Lower leg skin (tissue), 4 donors: ENCODE results near the gene AGO3. TPM values are rescaled to one million over a fixed set of nuclear protein-coding genes. Genes with fewer than 3 reads are reported as not detected.

ENCODE experiments used
- DNase-seq, 2 donors: peaks; one replicate each; pipeline ENCODE4 v3.0.0-alpha.2; 2019; ENCODE audit warnings: low spot score in 2 of 2
- H3K4me3 ChIP-seq: fragments of 200-600 bp; sonication (generic); 2 replicates; pipeline ENCODE4 v1.5.1; 2017; ENCODE audit warnings: mild to moderate bottlenecking, low read depth; ENCODE audit not compliant: poor library complexity, severe bottlenecking
- POLR2A ChIP-seq, 2 donors: fragments of 450-650 bp; IDR thresholded peaks; one replicate each; pipeline ENCODE4 v1.6.1; 2016 to 2017; ENCODE audit warnings: antibody characterized with exemption in 2 of 2, mild to moderate bottlenecking in 1 of 2, moderate library complexity in 1 of 2
- WGBS, 2 donors: methylation state at CpG; one replicate each; pipeline ENCODE4 v1.1.5; 2018; 5-methylcytosine and 5-hydroxymethylcytosine counted together
- intact Hi-C: fragments of 100-400 bp; cut with DNase I; formaldehyde crosslinking; loops from one replicate; pipeline ENCODE4 v1.15.0; 2023; ENCODE audit warnings: low total_unique reads
- total RNA-seq, 4 donors: library from RNA; depleted of rRNA; stranded (reverse); fragments of >200 nt; gene quantifications; one replicate each; pipeline ENCODE4 v1.1.0, GENCODE V29; 2016
- TF ChIP-seq, protein P1 (sequence below), 3 donors: fragments of 450-650 bp; IDR thresholded peaks; one replicate each; pipeline ENCODE4 v1.5.1; 2016; ENCODE audit warnings: antibody characterized with exemption in 3 of 3, mild to moderate bottlenecking in 3 of 3, moderate library complexity in 2 of 3

The AGO3 gene
- total RNA-seq, 4 donors from 2014 or later = 11.5 to 25.8 (median 20.9) TPM

DNA sequence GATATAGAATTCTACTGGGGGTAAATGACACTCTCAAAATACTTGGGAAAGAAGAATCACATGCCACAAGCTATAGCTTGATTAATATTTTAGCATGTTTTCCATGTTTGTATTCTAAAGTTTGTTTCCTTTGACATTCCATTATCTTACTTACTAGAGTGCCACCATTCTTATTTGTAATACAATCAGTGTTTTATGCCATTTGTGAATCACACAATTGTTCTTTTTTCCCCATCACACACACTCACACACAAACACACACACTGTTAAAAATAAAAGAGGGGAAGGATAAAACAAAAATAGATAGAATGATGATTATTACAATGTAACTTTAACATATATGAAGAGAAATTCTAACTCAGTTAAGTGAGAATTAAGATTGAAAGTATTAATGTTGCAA, 137.0 kb downstream of the AGO3 start:
- no peak overlapping the region for H3K4me3 ChIP-seq
- intact Hi-C loops = no loop called here
- DNase-seq = no peak
- TF ChIP-seq, protein P1, sequence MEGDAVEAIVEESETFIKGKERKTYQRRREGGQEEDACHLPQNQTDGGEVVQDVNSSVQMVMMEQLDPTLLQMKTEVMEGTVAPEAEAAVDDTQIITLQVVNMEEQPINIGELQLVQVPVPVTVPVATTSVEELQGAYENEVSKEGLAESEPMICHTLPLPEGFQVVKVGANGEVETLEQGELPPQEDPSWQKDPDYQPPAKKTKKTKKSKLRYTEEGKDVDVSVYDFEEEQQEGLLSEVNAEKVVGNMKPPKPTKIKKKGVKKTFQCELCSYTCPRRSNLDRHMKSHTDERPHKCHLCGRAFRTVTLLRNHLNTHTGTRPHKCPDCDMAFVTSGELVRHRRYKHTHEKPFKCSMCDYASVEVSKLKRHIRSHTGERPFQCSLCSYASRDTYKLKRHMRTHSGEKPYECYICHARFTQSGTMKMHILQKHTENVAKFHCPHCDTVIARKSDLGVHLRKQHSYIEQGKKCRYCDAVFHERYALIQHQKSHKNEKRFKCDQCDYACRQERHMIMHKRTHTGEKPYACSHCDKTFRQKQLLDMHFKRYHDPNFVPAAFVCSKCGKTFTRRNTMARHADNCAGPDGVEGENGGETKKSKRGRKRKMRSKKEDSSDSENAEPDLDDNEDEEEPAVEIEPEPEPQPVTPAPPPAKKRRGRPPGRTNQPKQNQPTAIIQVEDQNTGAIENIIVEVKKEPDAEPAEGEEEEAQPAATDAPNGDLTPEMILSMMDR (IDR thresholded peaks at IDR 0.05) = no peak
- no peak for TF ChIP-seq POLR2A (IDR thresholded peaks at IDR 0.05)

DNA sequence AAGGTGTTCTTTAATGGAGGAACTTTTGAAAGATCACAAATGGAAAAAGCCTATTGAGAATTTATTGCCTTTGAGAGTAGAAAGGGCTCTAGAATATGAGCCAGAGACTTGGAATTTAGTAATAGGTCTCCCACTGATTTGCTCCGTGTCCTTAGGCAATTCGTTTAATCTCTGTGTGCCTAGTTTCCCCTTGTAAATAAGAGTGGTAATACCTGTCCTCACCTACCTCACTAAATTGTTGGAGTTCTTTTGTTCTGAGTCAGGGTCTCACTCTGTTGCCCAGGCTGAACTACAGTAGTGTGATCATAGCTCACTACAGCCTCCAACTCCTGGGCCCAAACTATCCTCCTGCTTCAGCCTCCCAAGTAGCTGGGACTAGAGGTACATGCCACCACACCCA, 138.0 kb downstream of the AGO3 start:
- H3K4me3 ChIP-seq = no peak overlapping the region
- TF ChIP-seq, protein P1 (IDR thresholded peaks at IDR 0.05) = no peak
- TF ChIP-seq POLR2A (IDR thresholded peaks at IDR 0.05) = no peak
- DNase-seq = no peak
- intact Hi-C loops = no loop called here
- WGBS, 2 donors = 78 to 89% methylated on average over 2 of the region's 2 CpGs

DNA sequence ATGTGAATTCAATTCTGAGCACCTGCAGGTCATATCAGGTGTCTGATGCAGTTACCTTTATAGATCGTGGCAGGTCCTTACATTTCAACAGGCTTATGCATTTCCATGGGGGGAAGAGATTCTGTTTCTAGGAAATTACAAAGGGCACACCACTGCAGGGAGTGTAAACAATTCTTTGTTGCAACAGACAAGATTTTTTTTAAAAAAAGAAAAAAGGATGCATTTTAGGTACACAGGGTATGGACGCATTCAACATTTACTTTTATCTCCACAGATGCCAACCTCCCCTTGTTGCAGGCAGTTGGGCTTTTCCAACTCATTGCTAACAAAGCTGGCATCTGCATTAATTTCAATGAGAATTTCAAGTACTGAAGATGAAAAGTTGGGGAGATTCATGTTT, 139.4 kb downstream of the AGO3 start:
- WGBS, 2 donors = 73 to 76% methylated on average over 2 of the region's 2 CpGs
- TF ChIP-seq POLR2A (IDR thresholded peaks at IDR 0.05) = no peak
- TF ChIP-seq, protein P1 (IDR thresholded peaks at IDR 0.05) = no peak
- intact Hi-C loops = no loop called here
- no peak overlapping the region for H3K4me3 ChIP-seq
- no peak for DNase-seq

DNA sequence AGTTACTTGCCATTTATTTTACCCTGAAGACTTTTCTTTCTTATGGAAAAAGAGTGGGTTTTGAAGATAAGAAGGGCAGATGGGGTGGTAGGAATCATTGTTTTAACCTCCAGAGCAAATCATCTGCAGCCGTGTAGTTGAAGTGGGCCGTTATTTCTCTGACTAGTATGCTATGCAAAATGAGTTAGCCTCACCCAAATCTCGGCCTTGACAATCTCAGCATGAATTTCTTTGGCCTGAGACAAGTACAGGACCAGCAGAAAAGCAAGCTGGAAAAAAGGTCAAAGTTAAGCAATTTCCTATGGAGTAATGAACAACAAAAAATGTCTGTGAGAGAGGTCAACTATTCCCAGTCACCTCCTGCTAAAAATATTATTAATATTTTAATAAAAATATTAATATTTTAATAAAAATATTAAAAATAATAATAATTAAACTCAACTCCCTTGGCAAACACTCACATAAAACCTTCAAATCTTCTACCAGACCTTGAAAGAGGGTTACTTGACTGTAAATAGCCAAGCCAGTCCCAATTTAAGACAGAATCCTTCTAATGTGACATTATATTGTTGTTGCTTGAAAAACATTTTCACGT, 146.2 kb downstream of the AGO3 start:
- intact Hi-C loops = no loop called here
- WGBS, 2 donors = 59 to 63% methylated on average over 4 of the region's 4 CpGs
- no peak for DNase-seq
- H3K4me3 ChIP-seq = no peak overlapping the region
- TF ChIP-seq POLR2A (IDR thresholded peaks at IDR 0.05) = no peak
- TF ChIP-seq, protein P1 (IDR thresholded peaks at IDR 0.05) = no peak

DNA sequence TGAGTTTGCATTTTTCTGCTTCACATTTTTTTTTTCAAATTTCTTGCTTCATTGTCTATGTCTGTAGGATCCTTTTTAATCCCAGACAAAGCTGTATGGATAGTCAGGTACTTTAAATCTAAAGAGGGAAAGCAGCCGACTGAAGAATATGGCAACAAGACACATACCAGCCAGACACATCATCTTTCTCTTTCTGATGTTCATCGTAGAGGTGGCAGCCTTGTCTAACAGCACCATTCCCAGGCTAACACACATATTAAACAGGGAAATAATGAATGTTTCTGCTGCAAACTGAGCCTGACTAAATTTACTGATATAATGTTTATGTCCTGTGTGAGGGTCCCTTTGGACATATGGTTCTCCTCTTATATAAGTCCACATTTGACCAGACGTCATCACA, 149.3 kb downstream of the AGO3 start:
- intact Hi-C loops = no loop called here
- no peak overlapping the region for H3K4me3 ChIP-seq
- no peak for DNase-seq
- TF ChIP-seq, protein P1 (IDR thresholded peaks at IDR 0.05) = no peak
- WGBS, 2 donors = 40 to 50% methylated on average over 3 of the region's 3 CpGs

DNA sequence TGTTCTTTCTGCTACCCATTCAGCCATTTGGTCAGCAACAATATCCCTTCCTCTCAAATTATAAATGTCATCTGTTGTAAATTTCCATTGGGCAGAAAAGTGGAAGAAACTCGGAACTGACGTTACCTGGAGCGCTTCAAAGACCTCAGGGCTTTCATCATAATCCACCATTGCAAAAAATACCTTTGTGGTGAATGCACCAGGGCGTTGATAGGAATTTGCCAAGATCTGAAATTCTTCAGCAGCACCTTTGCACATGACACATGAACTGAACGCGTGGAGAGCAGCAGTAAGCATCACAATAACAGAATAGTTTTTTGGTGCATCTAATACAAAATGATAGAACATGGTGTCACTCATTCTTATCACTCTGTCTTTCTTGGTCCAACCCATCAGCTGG, 149.9 kb downstream of the AGO3 start:
- 43% methylated on average over 6 of the region's 6 CpGs for WGBS, 2 donors
- intact Hi-C loops = no loop called here
- DNase-seq = no peak
- no peak overlapping the region for H3K4me3 ChIP-seq
- TF ChIP-seq, protein P1 (IDR thresholded peaks at IDR 0.05) = no peak
- TF ChIP-seq POLR2A (IDR thresholded peaks at IDR 0.05) = no peak
